Erythroblast (primary cell): ENCODE measurements around the gene RANBP1.

Source experiments
- GATA1 ChIP-seq: IDR thresholded peaks from 2 replicates; pipeline ENCODE4 v1.6.1; 2011; ENCODE audit warnings: low read depth, mild to moderate bottlenecking, control low read depth, low read length, moderate library complexity
- POLR2A ChIP-seq: IDR thresholded peaks from 2 replicates; pipeline ENCODE4 v1.6.1; 2011; ENCODE audit warnings: mild to moderate bottlenecking, low read length

DNA sequence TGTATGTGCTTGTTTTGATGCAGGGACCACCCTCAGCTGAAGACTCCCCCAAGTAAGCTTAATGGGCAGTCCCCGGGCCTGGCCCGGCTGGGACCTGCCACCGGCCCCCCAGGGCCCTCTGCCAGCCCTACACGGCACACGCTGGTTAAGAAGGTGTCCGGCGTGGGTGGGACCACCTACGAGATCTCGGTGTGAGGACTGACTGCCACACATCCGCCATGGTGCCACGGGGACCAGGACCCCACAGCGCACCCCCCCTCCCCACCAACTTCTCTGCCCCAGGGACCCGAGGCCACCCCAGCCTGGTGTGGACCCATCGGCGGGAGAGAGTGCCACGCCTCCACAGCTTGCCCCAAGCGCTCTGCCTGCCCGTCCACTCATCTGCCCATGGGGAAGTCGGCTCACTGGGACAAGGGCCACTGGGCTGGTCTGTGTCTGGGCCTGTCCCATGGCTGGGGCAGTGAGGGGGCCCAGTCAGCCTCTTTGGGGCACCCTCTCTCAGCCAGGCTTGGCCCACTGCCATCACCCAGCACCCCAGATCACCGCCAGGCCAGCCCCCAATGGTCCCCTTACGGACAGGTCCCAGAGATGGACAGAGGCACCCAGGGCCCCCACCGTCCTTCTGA, 29.4 kb downstream of the RANBP1 start:
- no peak for TF ChIP-seq POLR2A
- TF ChIP-seq GATA1: no peak
